Left ventricle myocardium inferior (tissue), 1 donor: ENCODE data around the gene NAP1L1. TPM values are rescaled to one million over a fixed set of nuclear protein-coding genes. Genes with fewer than 3 reads are reported as not detected.

ENCODE experiments used
- DNase-seq: peaks from one replicate; pipeline ENCODE4 v3.0.0-alpha.2; 2020
- H3K27ac ChIP-seq: fragments of 200-600 bp; replicated peaks from 2 replicates; pipeline ENCODE4 v1.8.0; 2021
- H3K27me3 ChIP-seq: fragments of 200-600 bp; 2 replicates; pipeline ENCODE4 v1.8.0; 2021; ENCODE audit warnings: low read depth
- H3K36me3 ChIP-seq: fragments of 200-600 bp; 2 replicates; pipeline ENCODE4 v1.8.0; 2021
- H3K4me1 ChIP-seq: fragments of 200-600 bp; 2 replicates; pipeline ENCODE4 v1.8.0; 2021
- H3K4me3 ChIP-seq: fragments of 200-600 bp; 2 replicates; pipeline ENCODE4 v1.8.0; 2021; ENCODE audit warnings: mild to moderate bottlenecking, moderate library complexity
- H3K9me3 ChIP-seq: fragments of 200-600 bp; replicated peaks from 2 replicates; pipeline ENCODE4 v1.8.0; 2021
- intact Hi-C: fragments of 100-400 bp; cut with micrococcal nuclease; formaldehyde crosslinking; loops from one replicate; pipeline ENCODE4 v1.11.0; 2022
- total RNA-seq: library from RNA; stranded (reverse); fragmentation: NEBNext Ultra II Directional; extraction: Animal tissue kit (Norgen Biotek cat#: 25700); gene quantifications from one replicate; pipeline ENCODE4 v1.2.1, GENCODE V29; 2021
- TF ChIP-seq, protein P1 (sequence below): fragments of 200-600 bp; IDR thresholded peaks from 2 replicates; pipeline ENCODE4 v1.8.0; 2021; ENCODE audit warnings: antibody characterized with exemption, mild to moderate bottlenecking, borderline replicate concordance
- donor health status: DM: no; HTN: yes; CAD: no; lungs with severe emphysema.

NAP1L1 gene
- total RNA-seq, 1 donor from 2014 or later: 256 TPM

DNA sequence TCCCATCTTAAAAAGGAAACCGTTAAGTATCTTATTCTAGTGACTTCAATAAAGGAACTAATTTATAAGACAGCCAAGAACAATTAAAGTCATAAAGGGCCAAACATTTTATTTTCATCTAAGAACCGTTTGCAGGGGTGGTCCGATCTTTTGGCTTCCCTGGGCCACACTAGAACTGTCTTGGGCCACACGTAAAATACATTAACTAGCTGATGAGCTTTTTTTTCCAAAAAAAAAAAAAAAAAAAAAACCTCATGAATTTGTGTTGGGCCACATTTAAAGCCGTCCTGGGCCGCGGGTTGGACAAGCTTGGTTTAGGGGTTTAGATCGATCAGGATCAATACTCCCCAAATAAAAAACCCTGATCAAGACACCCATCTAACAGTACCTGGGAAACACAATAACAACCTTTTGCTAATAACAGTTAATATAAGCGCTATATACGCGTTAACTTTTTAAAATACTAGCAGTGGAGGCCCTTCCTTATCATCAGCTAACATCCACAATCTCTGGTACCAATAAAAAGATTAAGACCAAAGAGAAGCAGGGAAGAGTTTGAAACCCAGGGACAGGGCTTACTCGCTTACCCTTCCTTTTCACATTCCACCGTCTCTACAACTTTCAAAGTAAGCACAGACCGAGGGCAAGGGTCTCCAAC, 1.1 kb downstream of the NAP1L1 start:
- intact Hi-C loops: loop anchor here (10.0 kb wide), 1 partner anchor 261 kb away; the partner anchor contains the start of gene BBS10
- H3K27ac ChIP-seq: peak overlapping the region; percentile 99
- DNase-seq: no peak
- peaks cover 61% of the 10 kb centered on the region for H3K4me1 ChIP-seq
- H3K27me3 ChIP-seq: no peaks in the 10 kb centered on the region
- TF ChIP-seq, protein P1, sequence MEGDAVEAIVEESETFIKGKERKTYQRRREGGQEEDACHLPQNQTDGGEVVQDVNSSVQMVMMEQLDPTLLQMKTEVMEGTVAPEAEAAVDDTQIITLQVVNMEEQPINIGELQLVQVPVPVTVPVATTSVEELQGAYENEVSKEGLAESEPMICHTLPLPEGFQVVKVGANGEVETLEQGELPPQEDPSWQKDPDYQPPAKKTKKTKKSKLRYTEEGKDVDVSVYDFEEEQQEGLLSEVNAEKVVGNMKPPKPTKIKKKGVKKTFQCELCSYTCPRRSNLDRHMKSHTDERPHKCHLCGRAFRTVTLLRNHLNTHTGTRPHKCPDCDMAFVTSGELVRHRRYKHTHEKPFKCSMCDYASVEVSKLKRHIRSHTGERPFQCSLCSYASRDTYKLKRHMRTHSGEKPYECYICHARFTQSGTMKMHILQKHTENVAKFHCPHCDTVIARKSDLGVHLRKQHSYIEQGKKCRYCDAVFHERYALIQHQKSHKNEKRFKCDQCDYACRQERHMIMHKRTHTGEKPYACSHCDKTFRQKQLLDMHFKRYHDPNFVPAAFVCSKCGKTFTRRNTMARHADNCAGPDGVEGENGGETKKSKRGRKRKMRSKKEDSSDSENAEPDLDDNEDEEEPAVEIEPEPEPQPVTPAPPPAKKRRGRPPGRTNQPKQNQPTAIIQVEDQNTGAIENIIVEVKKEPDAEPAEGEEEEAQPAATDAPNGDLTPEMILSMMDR: no peak
- H3K9me3 ChIP-seq: peaks cover 11% of the 10 kb centered on the region
- H3K4me3 ChIP-seq: peak overlapping the region; percentile 97
- peaks cover 8% of the 10 kb centered on the region for H3K36me3 ChIP-seq

DNA sequence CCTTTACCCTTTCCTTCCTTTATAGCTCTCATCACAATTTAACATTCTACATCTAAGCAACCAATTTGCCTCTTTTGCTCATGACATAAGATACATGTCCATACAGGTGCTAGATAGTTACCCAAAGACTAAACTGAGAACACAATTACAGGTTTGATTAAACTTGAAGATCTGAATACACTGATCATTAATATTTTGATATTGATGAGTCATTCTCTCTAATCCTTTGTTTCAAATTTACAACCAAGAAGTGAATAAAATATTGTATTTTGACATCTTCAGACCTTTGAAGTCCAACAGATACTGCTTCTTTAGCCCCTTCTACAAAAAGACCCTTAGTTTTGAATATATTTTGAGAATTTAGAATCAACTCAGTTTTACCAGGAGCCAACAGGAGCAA, 2.6 kb downstream of the NAP1L1 start:
- intact Hi-C loops: loop anchor here (10.0 kb wide), 1 partner anchor 263 kb away; the partner anchor contains the start of gene BBS10
- Histone ChIP-seq H3K4me1 (peaks cover 69% of the 10 kb centered on the region), H3K27ac (no peak overlapping the region), H3K9me3 (peaks cover 16% of the 10 kb centered on the region), H3K4me3 (no peak overlapping the region), H3K36me3 (peaks cover 8% of the 10 kb centered on the region), H3K27me3 (no peaks in the 10 kb centered on the region)
- TF ChIP-seq, protein P1: no peak
- no peak for DNase-seq

- TF ChIP-seq, protein P1: no peak
- H3K27ac ChIP-seq: no peak overlapping the region
- peaks cover 8% of the 10 kb centered on the region for H3K36me3 ChIP-seq
- no peak overlapping the region for H3K4me3 ChIP-seq
- peaks cover 16% of the 10 kb centered on the region for H3K9me3 ChIP-seq
- intact Hi-C loops: loop anchor here (10.0 kb wide), 1 partner anchor 264 kb away; the partner anchor contains the start of gene BBS10
- H3K4me1 ChIP-seq: peaks cover 70% of the 10 kb centered on the region
- DNase-seq: no peak
- no peaks in the 10 kb centered on the region for H3K27me3 ChIP-seq
Observed at GRCh38 chr12:76080729-76081415, 3.6 kb downstream of the NAP1L1 start.

DNA sequence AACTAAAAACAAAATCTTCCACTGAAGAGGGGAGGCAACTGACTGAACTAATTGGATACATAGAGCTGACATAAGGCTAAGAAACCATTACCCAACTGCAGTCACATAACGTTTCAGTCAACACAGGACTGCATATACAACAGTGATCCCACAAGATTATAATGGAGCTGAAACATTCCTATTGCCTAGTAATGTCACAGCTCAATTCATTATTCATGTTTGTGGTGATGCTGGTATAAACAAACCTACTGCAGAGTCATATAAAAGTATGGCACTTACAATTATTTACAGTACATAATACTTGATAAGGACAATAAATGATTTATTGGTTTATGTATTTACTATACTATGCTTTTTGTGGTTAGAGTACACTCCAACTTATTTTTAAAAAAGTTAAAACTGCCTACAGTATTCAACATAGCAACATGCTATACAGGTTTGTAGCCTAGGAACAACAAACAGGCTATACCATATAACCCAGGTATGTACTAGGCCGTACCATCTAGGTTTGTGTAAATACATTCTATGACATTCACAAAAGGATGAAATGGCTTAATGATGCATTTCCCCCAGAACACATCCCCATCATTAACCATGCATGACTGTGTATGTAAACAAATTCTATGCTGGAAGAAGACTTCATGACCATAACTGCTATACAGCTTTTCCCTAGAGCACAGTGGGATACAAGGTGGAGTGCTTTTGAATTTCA, 4.3 kb downstream of the NAP1L1 start:
- H3K27ac ChIP-seq: no peak overlapping the region
- intact Hi-C loops: loop anchor here (10.0 kb wide), 1 partner anchor 265 kb away; the partner anchor contains the start of gene BBS10
- H3K9me3 ChIP-seq: peaks cover 16% of the 10 kb centered on the region
- H3K4me1 ChIP-seq: peaks cover 70% of the 10 kb centered on the region
- peaks cover 8% of the 10 kb centered on the region for H3K36me3 ChIP-seq
- no peak for DNase-seq
- TF ChIP-seq, protein P1: no peak
- no peaks in the 10 kb centered on the region for H3K27me3 ChIP-seq
- H3K4me3 ChIP-seq: no peak overlapping the region

DNA sequence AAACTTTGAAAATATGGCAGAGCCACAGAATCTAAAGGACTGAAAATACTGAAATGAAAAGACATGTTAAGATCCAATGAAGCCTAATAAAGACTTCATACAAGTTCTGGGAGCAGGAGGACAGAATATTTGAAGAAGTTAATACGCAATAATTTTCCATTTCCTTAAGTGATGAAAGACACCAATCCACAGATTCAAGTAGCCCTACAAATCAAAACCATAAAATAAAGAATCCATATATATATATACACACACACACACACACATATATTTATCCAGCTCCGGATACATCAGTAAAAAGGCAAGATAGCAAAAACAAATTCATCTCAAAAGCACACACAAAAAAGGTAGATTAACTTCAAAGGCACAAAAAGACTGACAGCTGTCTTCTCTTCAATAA, 5.7 kb downstream of the NAP1L1 start:
- no peaks in the 10 kb centered on the region for H3K27me3 ChIP-seq
- no peak for DNase-seq
- no peak overlapping the region for H3K27ac ChIP-seq
- peaks cover 72% of the 10 kb centered on the region for H3K4me1 ChIP-seq
- peaks cover 16% of the 10 kb centered on the region for H3K9me3 ChIP-seq
- H3K4me3 ChIP-seq: no peak overlapping the region
- intact Hi-C loops: no loop called here
- TF ChIP-seq, protein P1: no peak
- peaks cover 8% of the 10 kb centered on the region for H3K36me3 ChIP-seq
